HG02763 (cell line): ENCODE results near the gene DLG4.
"Not testable (repeated sequence)": the region's sequence is repeated elsewhere in the genome, so short reads cannot be mapped to it uniquely, and the experiment has no call there.

Source experiments
- ATAC-seq: cut with Tn5 transposase; IDR thresholded peaks from one replicate; pipeline ENCODE4 v1.9.1; 2021; ENCODE audit warnings: mild to moderate bottlenecking, moderate library complexity; ENCODE audit not compliant: unreplicated experiment

DLG4 gene

GRCh38 chr17:7190276-7190917 lies 29.2 kb downstream of the DLG4 start:
- ATAC-seq: no peak

DNA sequence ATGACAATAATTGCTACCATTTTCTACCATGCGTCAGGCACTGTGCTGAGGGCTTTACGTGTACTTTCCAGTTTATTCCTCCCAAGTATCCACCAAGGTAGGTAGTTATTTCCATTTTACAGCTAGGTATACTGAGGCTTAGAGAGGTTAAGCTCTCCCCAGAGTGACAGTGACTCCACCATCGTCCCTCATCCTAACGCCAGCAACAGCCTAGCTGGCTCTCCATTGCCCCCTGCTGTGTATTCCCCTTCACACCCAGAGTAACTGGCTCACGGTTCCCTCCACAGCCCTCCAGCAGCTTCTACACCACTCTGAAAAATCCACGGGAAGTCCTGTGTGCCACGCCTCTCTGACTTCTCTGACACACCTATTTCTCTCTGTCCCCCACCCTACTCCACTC lies 33.4 kb downstream of the DLG4 start:
- no peak for ATAC-seq

DNA sequence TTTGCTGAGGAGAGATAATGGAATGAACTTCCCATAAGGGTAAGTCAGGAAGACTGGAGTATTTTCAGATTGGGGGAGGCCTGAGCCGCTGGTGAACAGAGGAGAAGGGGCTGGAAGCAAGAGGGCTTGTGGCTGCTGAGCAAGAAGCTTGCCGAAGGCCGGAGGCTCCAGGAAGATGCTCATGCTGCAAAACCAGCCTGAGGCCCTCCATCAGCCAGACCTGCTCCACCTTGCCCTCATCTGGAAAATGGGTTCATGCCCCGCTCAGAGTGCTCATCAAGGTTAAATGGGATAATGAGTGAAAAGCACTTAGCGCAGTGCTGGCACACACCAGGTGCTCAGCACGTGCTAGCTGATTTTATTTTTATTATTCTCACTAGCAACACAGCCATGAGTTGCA lies 35.0 kb downstream of the DLG4 start:
- no peak for ATAC-seq

DNA sequence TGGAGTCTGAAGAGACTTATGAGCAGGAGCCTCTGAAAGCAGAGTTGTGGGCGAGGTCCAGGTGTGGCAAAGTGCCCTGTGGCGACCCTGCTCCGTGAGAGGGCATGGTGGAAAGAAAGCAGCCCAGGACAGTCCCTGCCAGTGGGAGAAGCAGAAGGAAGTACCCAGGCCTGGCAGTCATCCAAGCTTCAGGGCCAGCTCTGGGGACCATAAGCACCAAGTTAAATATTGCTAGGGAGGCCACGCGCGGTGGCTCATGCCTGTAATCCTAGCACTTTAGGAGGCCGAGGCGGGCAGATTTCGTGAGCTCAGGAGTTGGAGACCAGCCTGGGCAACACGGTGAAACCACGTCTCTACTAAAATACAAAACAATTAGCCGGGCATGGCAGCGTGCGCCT lies 35.5 kb downstream of the DLG4 start:
- no peak for ATAC-seq

GRCh38 chr17:7183433-7184090 lies 36.1 kb downstream of the DLG4 start:
- ATAC-seq: no peak

DNA sequence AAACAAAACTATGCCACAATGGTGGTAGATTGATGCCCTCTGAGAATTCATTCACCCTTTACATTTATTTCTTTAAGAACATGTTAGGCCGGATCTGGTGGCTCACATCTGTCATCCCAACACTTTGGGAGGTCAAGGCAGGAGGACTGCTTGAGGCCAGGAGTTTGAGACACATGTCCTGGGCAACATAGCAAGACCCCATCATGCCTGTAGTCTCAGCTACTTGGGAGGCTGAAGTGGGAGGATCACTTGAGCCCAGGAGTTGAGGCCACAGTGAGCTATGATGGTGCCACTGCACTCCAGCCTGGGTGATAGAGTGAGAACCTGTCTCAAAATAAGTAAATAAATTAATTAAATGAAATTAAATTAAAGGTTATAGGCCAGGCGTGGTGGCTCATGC lies 37.5 kb downstream of the DLG4 start:
- ATAC-seq: not testable (repeated sequence)

DNA sequence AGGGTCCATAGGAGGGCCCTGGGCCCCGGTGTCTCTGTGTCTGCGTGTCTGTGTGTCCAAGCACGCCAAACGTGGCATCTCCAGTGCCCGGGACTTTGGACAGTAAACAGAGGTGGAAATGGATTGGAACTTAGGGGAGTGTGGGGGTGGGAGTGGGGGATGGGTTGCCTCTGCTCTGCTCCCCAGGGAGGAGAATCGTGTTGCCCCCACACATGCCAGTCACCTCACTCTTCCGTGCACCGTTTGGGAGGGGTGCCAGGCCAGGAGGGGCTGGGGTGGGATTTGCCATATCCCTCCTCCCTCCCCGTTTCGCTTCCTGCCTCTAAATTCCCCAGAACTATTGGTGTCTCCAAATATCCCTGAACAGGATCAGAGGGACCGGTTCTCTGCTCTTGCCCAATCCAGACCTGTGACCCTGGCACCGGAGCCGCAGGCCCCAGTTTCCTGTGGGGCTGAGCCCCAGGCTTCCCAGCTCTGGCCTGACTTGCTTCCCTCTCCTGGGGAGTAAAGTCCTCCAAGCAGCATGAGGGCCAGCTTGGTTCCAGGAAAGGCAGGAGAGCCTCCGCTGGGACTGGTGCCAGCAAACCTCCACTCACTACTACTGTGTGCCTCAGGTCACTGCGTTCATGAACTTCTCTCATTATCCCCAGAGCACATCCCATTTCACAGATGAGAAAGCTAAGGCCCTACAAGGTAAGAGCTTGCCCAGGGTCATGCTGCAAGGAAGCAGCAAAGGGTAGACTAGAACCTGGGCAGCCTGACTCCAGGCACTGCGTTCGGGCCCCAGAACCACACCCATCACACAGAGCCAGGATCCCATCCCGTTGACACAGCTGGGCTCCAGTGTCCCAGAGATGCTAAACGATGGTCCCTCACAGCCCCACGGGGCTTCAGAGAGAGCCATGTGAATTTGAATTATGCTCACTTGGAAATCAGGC lies 40.0 kb downstream of the DLG4 start, which contains the start of gene ASGR1:
TSS of gene ASGR1 (minus strand) at position 54 of the 938 bp plus-strand sequence. CDS start 807 bp downstream, outside the sequence.
- no peak for ATAC-seq

DNA sequence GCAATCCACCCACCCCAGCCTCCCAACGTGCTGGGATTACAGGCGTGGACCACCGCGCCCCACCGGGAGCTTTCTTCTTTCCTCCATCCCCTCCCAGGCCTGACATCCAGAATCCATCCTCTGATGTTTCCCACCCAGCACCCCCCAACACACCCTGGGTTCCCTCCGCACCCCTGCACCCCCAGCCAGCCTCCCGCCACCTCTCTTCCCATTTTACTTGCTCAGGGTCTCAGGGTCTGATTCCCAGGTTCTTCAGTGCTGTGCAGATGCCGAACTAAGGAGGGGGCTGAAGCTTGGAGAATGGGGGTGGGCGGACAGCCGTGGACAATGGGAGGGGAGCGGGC lies 40.7 kb downstream of the DLG4 start:
- ATAC-seq: no peak

DNA sequence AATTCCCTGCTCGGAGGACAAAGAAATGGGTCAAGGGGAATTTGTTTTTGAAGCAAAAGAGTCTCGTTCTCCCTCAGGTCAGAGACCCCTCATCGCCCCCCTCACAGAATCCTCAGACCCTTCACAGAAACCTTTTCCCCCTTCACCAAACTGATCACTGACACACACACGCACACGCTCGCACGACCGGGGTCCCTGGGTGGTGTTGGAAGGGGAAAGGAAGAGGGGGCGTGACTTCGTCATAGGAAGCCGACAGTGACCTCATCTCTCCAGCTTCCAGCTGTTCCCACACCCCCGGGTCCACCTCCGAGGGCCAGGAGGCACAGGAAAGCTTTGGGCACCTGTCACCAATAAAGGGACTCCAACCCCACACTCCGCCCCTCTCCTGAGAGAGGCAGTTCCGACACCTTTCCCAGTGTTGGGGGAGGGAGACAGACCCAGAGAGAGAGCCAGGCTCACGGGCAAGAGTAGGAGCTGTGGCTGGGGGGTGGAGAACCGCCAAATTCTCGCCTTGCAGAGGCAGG lies 41.6 kb downstream of the DLG4 start:
- ATAC-seq: no peak

GRCh38 chr17:7177191-7177953 lies 42.3 kb downstream of the DLG4 start:
- ATAC-seq: no peak

DNA sequence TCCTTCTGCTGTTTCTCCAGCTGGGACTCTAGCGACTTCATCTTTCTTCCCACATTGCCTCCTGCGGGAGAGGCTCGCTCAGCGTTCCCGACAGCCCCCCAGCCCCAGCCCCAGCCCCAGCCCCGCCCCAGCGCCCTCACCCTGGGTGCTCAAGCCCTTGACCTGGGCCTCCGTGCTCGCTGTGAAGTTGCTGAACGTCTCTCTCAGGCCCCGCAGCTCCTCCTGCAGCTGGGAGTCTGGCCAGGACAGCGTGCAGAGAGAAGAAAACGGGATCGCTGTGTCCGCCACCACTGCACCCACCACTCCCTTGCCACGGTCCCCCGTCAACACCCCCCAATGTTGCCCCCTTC lies 42.8 kb downstream of the DLG4 start:
- no peak for ATAC-seq

- ATAC-seq: no peak
Measured at GRCh38 chr17:7176107-7176840, 43.4 kb downstream of the DLG4 start.

GRCh38 chr17:7175330-7175733 lies 44.3 kb downstream of the DLG4 start:
- no peak for ATAC-seq

GRCh38 chr17:7174603-7175326 lies 44.9 kb downstream of the DLG4 start:
- ATAC-seq: no peak

DNA sequence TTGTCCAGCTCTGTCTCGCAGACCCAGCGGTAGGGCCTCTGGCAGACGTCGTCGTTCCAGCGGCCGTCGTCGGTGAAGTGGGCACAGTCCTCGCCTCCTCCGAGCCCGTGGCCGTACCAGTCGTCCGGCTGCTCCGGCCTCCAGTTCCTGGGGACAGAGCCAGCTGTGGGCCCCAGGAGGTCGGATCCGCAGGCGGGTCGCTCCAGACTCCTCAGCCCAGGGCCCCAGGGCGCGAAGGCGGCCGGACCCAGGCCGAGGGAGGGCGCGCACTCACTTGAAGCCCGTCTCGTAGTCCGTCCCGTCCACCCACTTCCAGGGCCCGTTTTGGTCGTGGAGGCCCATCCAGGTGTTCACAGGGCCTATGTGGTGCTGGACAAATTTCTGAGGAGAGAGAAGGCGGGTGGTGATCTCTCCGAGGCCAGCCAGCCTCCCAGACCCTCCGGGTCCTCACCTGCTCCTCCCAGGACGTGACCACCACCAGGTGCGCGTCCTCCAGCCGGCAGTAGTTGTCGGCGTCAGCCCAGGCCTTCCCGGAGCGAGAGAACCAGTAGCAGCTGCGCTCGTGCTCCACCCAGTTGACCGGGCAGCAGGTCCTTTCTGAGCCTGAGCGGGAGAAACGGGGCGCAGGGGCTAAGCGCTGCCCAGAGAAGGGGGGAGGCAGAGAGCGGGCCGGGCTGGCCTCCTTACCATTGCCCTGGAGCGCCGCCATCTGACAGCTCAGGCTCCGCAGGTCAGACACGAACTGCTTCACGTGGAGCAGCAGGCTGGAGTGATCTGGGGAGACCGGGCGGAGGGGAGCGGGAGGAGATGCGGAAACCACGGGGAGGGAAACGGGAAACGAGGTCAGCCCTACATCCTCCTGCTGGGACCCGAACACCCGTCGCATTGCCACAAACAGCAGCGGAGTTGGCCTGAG lies 45.7 kb downstream of the DLG4 start:
- no peak for ATAC-seq

- not testable (repeated sequence) for ATAC-seq
Measured at GRCh38 chr17:7172522-7173191, 47.0 kb downstream of the DLG4 start.

- ATAC-seq: not testable (repeated sequence)
Measured at GRCh38 chr17:7169565-7169908, 50.1 kb downstream of the DLG4 start.
